Activated CD8-positive, alpha-beta T cell treated with anti-CD3 and anti-CD28 coated beads for 36 hours (primary cell): ENCODE data around the gene VIL1. TPM values are rescaled to one million over a fixed set of nuclear protein-coding genes. Genes with fewer than 3 reads are reported as not detected.

Source experiments
- ATAC-seq: fragments of 200-7000 bp; cut with Tn5 transposase; one replicate; pipeline ENCODE4 v1.10.0; 2021; ENCODE audit warnings: mild to moderate bottlenecking, moderate library complexity
- CTCF ChIA-PET: fragments of 350-600 bp; sonication (Branson Sonifier 250); formaldehyde crosslinking; loops from one replicate; lab custom pipeline; 2021; ENCODE audit warnings: antibody characterized with exemption; lab: Charles Lee
- POLR2A ChIA-PET: fragments of 350-600 bp; sonication (Branson Sonifier 250); formaldehyde crosslinking; loops from one replicate; lab custom pipeline; 2021; ENCODE audit warnings: antibody characterized with exemption; lab: Charles Lee
- DNase-seq: peaks from one replicate; pipeline ENCODE4 v3.0.0-alpha.2; 2020
- H3K27ac Mint-ChIP-seq: one replicate; pipeline ENCODE4 v1.8.0; 2021; ENCODE audit warnings: mild to moderate bottlenecking, mixed read lengths
- H3K27me3 Mint-ChIP-seq: one replicate; pipeline ENCODE4 v1.8.0; 2021; ENCODE audit warnings: mixed read lengths
- H3K36me3 Mint-ChIP-seq: one replicate; pipeline ENCODE4 v1.8.0; 2021; ENCODE audit warnings: low read depth, mixed read lengths
- H3K4me1 Mint-ChIP-seq: one replicate; pipeline ENCODE4 v1.8.0; 2021; ENCODE audit warnings: low read depth, mixed read lengths
- H3K4me3 Mint-ChIP-seq: one replicate; pipeline ENCODE4 v1.8.0; 2021; ENCODE audit warnings: mild to moderate bottlenecking, moderate library complexity, mixed read lengths
- H3K9me3 Mint-ChIP-seq: one replicate; pipeline ENCODE4 v1.8.0; 2021; ENCODE audit warnings: mixed read lengths
- intact Hi-C: fragments of 100-400 bp; cut with micrococcal nuclease; formaldehyde crosslinking; loops from one replicate; pipeline ENCODE4 v1.10.0; 2022
- total RNA-seq, 2 experiments: library from RNA; stranded (reverse); gene quantifications; one replicate each; pipeline ENCODE4 v1.2.3, GENCODE V29; 2021
- TF ChIP-seq, protein P1 (sequence below): fragments of 200-600 bp; IDR thresholded peaks from one replicate; pipeline ENCODE4 v1.8.0; 2022; ENCODE audit warnings: antibody characterized with exemption, mild to moderate bottlenecking

VIL1 gene
- total RNA-seq, 2 experiments from 2014 or later, result not detected

DNA sequence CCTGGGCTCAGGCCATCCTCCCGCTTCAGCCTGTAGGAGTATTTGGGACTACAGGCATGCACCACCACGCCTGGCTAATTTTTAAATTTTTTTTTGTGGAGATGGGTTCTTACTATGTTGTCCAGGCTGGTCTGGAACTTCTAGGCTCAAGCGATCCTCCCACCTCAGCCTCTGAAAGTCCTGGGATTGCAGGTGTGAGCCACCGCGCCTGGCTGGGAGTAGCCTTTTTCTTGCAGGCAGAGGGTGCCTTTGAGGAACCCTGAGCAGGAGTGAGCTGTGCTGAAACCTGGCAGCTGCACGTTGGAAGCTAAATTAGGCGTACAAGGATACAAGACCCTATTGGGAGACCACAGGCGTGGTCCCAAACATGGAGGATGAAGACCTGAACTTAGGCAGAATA is 11.2 kb upstream of the VIL1 start:
- ChIA-PET POLR2A (interaction anchor here (0.6 to 1.4 kb wide), 2 partner anchors 27 to 116 kb away, joined by 3 read pairs; no protein-coding TSS in a partner anchor), CTCF (interaction anchor here (1.2 kb wide), 1 partner anchor 200 kb away, joined by 3 read pairs; the partner anchor contains the start of gene PLCD4)
- intact Hi-C loops, result loop anchor here (10.0 kb wide), 1 partner anchor 57 kb away; no protein-coding TSS in a partner anchor
- H3K36me3 Mint-ChIP-seq, result peaks cover 16% of the 10 kb centered on the region
- no peak overlapping the region for H3K27ac Mint-ChIP-seq
- DNase-seq, result no peak
- H3K27me3 Mint-ChIP-seq, result peaks cover 6% of the 10 kb centered on the region
- TF ChIP-seq, protein P1, sequence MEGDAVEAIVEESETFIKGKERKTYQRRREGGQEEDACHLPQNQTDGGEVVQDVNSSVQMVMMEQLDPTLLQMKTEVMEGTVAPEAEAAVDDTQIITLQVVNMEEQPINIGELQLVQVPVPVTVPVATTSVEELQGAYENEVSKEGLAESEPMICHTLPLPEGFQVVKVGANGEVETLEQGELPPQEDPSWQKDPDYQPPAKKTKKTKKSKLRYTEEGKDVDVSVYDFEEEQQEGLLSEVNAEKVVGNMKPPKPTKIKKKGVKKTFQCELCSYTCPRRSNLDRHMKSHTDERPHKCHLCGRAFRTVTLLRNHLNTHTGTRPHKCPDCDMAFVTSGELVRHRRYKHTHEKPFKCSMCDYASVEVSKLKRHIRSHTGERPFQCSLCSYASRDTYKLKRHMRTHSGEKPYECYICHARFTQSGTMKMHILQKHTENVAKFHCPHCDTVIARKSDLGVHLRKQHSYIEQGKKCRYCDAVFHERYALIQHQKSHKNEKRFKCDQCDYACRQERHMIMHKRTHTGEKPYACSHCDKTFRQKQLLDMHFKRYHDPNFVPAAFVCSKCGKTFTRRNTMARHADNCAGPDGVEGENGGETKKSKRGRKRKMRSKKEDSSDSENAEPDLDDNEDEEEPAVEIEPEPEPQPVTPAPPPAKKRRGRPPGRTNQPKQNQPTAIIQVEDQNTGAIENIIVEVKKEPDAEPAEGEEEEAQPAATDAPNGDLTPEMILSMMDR, result no peak
- H3K4me3 Mint-ChIP-seq, result no peak overlapping the region
- H3K9me3 Mint-ChIP-seq, result no peaks in the 10 kb centered on the region
- ATAC-seq, result no peak
- H3K4me1 Mint-ChIP-seq, result peaks cover 39% of the 10 kb centered on the region

DNA sequence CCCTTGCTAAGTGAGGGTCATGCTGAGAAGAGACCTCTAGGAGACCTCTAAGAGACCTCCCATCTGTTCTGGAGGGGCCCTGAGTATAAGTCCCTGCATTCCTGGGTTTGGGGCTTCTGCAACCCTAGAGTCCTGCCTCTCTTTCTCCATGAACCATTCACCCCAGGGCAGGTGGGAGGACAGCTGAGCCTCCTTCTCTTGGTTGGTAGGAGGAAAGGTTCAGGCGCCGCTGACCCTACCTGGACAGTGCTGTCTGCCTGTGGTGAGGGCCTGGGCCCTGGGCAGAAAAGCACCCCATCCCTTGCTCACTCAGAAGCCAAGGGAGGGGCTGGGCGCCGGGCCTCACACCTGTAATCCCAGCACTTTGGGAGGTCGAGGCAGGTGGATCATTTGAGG is 604 bp upstream of the VIL1 start:
- ATAC-seq, result no peak
- Mint-ChIP-seq H3K27ac (no peak overlapping the region), H3K27me3 (no peaks in the 10 kb centered on the region), H3K36me3 (no peaks in the 10 kb centered on the region), H3K4me1 (no peaks in the 10 kb centered on the region), H3K9me3 (no peaks in the 10 kb centered on the region), H3K4me3 (no peak overlapping the region)
- ChIA-PET CTCF (no interaction called here), POLR2A (no interaction called here)
- intact Hi-C loops, result no loop called here
- TF ChIP-seq, protein P1, result no peak
- no peak for DNase-seq

DNA sequence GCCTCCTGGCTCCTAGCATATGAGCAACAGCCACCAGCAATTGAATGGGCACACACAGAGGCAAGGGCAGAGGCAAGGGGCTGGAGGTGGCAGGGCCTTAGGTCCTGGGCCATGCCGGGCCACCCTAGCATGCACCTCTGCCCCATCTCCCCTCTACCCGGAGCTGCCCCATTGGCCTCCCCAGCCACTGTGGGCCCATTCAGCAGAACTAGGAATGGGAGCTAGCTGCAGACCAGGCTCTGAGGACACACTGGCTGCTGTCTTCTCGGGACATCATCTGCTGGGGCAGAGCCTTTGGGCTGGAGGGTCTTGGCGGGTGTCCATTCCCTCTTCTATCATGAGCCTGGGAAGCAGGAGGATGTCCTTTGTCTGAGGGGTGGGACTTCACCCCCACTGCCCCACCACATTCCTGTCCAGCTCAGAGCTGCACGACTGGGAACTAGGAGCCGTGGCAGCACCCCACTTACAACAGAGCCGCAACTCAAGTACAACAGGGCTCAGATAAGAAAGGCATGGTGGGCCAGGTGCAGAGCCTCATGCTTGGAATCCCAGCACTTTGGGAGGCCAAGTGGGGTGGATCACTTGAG is 800 bp downstream of the VIL1 start:
- Mint-ChIP-seq H3K4me3 (no peak overlapping the region), H3K27ac (no peak overlapping the region), H3K27me3 (no peaks in the 10 kb centered on the region), H3K4me1 (no peaks in the 10 kb centered on the region), H3K9me3 (no peaks in the 10 kb centered on the region), H3K36me3 (no peaks in the 10 kb centered on the region)
- TF ChIP-seq, protein P1, result no peak
- ATAC-seq (no peak), DNase-seq (no peak)
- ChIA-PET POLR2A (no interaction called here), CTCF (no interaction called here)
- intact Hi-C loops, result no loop called here

DNA sequence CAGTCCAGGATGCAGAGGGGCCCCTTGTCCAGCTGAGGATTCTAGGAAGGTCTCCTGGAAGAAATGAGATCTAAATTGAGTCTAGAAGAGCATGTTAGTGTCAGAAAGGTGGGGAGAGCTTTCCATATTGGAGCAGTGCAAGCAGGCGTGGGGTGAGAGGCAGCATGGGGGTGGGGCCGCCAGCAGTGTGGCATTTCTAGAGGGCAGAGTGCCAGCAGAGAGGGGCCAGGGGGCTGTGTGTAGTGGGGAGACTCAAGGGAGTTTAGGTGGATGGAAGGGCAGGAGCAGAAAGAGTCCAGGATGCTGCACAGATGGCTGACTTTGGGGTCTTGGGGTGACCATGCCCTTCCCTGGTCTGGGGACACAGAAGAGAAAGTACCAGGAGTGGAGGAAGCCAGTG is 2.1 kb downstream of the VIL1 start:
- Mint-ChIP-seq H3K4me3 (no peak overlapping the region), H3K9me3 (no peaks in the 10 kb centered on the region), H3K4me1 (no peaks in the 10 kb centered on the region), H3K36me3 (no peaks in the 10 kb centered on the region), H3K27ac (no peak overlapping the region), H3K27me3 (no peaks in the 10 kb centered on the region)
- POLR2A ChIA-PET, result interaction anchor here (0.6 kb wide), 1 partner anchor 86 kb away, joined by 3 read pairs; no protein-coding TSS in a partner anchor
- DNase-seq, result no peak
- intact Hi-C loops, result no loop called here
- no peak for ATAC-seq
- CTCF ChIA-PET, result interaction anchor here (0.9 kb wide), 1 partner anchor 10 kb away, joined by 3 read pairs; no protein-coding TSS in a partner anchor
- TF ChIP-seq, protein P1, result no peak

DNA sequence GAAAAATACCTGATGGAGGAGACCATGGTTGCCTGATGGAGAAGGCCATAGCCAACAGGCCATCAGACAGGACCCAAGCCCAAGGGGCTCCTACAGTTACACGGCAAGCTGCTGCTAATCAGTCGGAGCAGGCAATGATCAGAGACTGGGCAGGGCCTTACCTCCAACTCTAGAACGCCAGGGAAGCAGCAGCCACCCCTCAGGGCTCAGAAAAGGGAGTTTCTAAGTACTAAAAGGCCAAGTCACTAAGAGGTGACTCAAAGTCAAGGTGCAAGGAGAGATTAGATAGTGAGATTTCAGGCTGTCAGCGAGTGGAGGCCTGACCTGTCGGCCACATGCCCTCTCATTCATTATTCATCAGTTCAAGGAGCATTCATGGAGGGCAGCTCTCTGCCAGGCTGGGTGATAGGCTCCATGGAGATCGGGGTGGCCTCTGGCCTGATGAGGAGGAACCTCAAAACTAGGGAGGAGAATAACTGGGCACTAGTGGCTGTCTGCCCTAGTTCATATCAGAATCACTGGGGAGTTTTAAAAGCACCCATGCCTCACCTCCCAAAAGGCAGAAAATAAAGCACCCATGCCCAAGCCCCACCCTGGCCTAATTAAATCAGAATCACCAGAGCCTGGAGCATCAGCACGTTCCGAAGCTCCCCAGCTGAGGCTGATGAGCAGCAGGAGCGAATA is 3.6 kb downstream of the VIL1 start:
- H3K27ac Mint-ChIP-seq, result no peak overlapping the region
- H3K9me3 Mint-ChIP-seq, result no peaks in the 10 kb centered on the region
- H3K27me3 Mint-ChIP-seq, result no peaks in the 10 kb centered on the region
- intact Hi-C loops, result no loop called here
- ChIA-PET CTCF (no interaction called here), POLR2A (no interaction called here)
- H3K4me1 Mint-ChIP-seq, result no peaks in the 10 kb centered on the region
- H3K4me3 Mint-ChIP-seq, result no peak overlapping the region
- no peak for DNase-seq
- no peaks in the 10 kb centered on the region for H3K36me3 Mint-ChIP-seq
- TF ChIP-seq, protein P1, result no peak
- no peak for ATAC-seq
